ENCODE data around the gene ABHD12B.
"Not testable (repeated sequence)": the region's sequence is repeated elsewhere in the genome, so short reads cannot be mapped to it uniquely, and the experiment has no call there.

ABHD12B gene

GRCh38 chr14:50936882-50937281, 65.0 kb downstream of the ABHD12B start:
- no peak for DNase-seq

GRCh38 chr14:50937325-50937724, 65.5 kb downstream of the ABHD12B start:
- DNase-seq: no peak

- DNase-seq: no peak
These were observed 65.9 kb downstream of the ABHD12B start for GRCh38 chr14:50937800-50938199.

- no peak for DNase-seq
These were observed 69.3 kb downstream of the ABHD12B start for GRCh38 chr14:50941151-50941550.

- not testable (repeated sequence) for DNase-seq
These were observed 69.8 kb downstream of the ABHD12B start for GRCh38 chr14:50941638-50942037.

GRCh38 chr14:50943261-50943942, 71.5 kb downstream of the ABHD12B start:
- DNase-seq: no peak

GRCh38 chr14:50943943-50944646, 72.2 kb downstream of the ABHD12B start, which contains the start of gene PYGL:
Gene PYGL, minus strand, starts transcription at chr14:50944483. Its CDS starts 80 bp downstream, at chr14:50944403.
- peak in 1 of 4 experiments; percentile 7 for DNase-seq

- no peak for DNase-seq
These were observed 73.0 kb downstream of the ABHD12B start for GRCh38 chr14:50944647-50945413.

GRCh38 chr14:50946234-50946935, 74.5 kb downstream of the ABHD12B start:
- DNase-seq: no peak

- no peak for DNase-seq
These were observed 75.6 kb downstream of the ABHD12B start for GRCh38 chr14:50947446-50947845.

- DNase-seq: no peak
These were observed 76.4 kb downstream of the ABHD12B start for GRCh38 chr14:50948205-50948604.

- no peak for DNase-seq
These were observed 79.2 kb downstream of the ABHD12B start for GRCh38 chr14:50951032-50951431.

GRCh38 chr14:50953502-50953901, 81.6 kb downstream of the ABHD12B start:
- no peak for DNase-seq
